DMS 273 (cell line): Measurements from ENCODE around the gene ADRM1.

ENCODE experiments used
- DNase-seq: peaks from one replicate; lab custom pipeline; 2025; ENCODE audit not compliant: unreplicated experiment; lab: John Stamatoyannopoulos, UW

ADRM1 gene

DNA sequence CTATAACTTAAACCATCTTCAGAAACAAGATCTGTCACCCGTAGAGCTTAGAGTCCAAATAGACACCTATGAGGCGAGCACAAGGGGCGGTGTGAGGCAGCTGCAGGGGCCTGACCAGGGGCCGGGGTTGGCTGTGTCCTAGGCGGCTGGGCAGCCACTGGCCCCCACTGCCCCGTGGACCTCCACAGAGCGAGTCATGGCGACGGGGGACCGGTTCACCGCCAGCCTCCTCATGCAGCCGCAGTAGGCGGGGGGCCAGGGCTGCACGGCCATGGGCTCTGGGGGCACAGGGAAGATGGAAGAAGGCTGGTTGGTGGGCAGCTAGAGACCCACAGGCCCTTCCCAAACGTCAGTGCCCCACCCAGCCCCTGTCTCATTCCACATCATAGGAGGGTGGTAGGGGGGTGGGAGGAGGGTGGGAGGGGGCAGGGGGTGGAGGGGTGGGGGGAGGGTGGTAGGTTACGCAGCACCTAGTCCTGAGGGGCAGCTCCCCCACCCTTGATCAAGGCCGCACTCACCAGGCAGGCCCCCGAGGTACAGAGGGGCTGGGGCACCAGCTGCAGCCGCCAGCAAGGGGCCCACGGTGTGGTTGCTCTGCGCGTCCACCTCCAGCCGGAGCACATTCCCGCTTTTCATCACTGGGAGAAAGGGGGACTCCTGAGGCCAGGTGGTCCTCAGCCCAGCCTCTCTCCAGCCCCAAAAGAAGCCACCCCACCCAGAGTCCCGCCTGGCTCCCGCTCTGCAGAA, 6.6 kb downstream of the ADRM1 start:
- no peak for DNase-seq

- no peak for DNase-seq
These were observed 7.4 kb downstream of the ADRM1 start for GRCh38 chr20:62309947-62310756.

GRCh38 chr20:62310757-62311121, 7.9 kb downstream of the ADRM1 start:
- DNase-seq = peak; percentile 73

DNA sequence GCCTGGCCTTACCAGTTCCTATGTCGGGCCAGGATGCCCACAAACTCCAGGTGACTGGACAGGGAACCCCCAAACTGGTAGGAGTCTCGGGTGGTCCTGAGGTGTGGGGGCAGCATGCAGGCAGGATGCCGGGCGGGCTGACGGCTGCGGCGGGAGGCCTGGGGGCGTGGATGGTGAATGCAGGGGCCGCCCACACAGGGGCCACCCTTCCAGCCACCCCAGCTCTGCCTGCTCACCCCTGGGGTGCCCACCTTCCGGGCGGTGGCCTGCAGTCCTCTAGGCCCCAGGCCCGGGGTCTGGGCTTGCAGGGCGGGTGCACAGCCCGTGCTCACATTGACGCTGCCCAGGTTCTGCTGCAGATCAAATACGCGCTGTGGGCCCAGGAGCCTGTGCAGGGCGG, 8.4 kb downstream of the ADRM1 start:
- DNase-seq = no peak

DNA sequence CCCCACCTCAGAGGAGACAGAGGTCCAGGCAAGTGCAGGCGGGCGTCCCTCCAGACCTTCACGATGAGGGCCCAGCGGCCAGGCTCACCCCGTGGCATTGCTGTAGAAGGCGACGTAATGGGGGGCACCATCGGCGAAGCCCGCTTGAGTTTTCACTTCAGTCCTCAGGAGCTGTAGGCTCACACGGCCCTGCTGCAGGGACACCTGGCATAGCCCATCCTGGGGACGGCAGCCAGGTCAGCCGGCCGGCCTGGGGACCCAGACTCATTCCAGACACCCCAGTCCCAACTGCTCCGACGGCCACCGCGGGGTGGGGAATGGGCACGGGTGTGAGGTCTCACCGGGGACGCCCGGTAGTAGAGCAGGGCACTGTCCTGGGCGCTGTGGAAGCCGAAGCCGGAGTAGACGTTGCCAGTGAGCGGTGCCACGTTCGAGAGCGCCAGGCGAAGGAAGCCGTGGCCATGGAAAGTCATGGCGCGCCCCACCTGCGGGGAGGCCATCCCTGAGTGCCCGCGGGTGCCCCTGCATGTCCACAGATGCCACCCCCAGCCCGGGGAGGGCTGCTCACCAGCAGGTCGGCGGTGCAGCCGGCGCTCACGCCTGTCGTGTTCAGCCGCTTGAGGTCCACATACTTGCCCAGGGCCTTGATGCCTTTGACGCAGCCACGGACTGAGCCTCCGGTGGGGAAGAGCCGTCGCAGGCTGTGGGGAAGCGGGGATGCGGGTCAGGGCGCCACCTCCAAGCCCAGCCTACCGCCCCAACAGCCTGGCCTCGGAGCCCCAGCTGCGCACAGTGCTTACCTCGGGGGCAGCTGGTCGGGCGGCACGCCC, 9.2 kb downstream of the ADRM1 start:
- no peak for DNase-seq

- DNase-seq = no peak
These were observed 9.8 kb downstream of the ADRM1 start for GRCh38 chr20:62312662-62312977.

- DNase-seq = no peak
These were observed 10.2 kb downstream of the ADRM1 start for GRCh38 chr20:62313021-62313420.

GRCh38 chr20:62313460-62314338, 10.9 kb downstream of the ADRM1 start:
- DNase-seq = no peak

DNA sequence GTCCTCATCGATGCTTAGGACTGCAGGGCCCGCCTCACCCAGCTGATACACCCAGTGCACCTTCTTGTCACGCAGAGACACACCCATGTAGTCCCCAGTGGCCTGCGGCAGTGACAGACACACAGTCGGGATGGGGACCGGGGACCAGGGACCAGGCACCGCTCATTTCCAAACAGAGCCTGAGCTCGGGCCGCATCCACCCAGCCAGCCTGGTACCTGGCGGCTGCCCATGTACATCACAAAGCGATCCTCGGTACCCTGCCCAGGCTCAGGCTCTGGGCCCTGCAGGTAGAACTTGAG, 11.5 kb downstream of the ADRM1 start:
- no peak for DNase-seq

DNA sequence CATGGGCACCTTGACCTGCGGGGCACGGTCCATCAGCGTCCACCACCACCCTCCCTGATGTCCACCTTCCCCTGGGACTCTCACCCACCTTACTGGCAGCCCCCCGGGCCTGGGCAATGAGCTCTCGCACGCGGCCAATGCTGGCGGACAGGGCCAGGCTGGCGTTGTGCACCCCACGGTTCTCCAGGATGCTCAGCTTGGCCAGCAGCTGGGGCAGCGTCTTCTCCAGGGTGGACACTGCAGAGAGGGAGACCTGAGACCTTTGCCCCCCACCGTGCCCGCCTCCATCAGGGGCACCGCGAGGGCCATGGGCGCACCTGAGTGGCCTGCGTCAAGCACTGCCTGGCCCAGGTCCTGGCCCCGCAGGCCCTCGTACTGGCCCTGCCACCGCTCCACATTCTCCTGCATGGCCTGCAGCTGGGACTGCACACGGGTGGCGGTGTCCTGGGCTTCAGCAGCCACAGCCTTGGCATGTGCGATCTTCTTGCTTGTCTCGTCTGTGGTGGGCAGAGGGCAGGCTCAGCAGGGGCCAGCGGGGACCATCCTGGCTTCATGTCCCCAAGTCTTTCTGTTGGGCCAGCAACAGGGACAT, 12.0 kb downstream of the ADRM1 start:
- DNase-seq = no peak

GRCh38 chr20:62315773-62316172, 13.0 kb downstream of the ADRM1 start:
- DNase-seq = no peak

- DNase-seq = no peak
These were observed 13.8 kb downstream of the ADRM1 start for GRCh38 chr20:62316331-62317166.

DNA sequence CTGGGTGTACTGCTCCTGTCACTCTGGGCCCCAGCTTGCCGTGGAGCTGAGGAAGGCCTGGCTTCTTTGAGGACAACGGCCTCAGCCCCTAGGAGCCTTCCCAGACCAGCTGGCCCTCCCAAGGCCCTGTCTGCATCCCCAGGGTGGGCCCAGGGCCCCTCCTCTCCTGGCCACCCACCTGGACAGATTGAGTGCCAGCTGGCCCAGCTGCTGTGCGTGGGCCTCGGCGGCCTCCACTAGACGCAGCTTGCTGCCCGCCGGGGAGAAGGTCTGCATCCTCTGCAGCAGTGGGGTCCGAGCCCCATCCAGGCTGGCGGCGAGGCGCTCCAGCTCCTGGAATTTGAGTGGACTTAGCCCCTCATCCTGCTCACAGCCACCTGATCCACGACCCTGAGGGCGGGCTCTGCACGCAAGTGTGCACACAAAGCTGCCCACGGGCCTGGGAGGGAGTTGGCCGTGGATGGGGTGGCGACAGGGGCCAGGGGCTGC, 14.4 kb downstream of the ADRM1 start:
- peak; percentile 69 for DNase-seq

GRCh38 chr20:62318400-62319345, 15.9 kb downstream of the ADRM1 start:
- DNase-seq = peak; percentile 51

DNA sequence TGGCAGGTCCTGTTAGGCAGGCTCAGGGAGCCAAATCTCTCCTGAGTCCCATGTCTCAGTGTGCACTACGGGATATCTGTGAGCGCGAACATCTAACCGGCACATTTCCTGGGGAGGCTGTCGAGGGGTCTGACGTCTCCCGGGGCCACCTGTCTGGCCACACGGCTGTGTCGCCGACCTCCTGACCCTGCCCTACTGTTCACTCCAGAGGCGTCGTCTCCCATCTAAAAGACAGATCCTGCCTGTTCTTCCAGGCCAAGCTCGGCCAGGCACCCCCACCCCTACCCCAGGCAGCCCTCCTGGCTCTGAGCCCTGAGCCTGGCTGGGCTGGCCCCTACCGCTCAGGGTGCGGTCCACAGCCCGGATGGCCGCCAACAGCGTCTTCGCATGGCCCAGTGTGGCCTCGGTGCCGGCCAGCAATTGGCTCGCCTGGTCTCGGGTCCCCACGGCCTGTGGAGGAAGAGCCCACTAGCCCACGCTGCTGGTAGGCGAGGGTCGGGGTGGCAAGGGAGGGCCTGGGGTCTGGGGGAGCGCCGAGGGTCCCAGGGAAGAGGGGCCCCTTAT, 16.6 kb downstream of the ADRM1 start:
- DNase-seq = no peak

GRCh38 chr20:62320581-62321354, 18.0 kb downstream of the ADRM1 start:
- no peak for DNase-seq

- peak; percentile 30 for DNase-seq
These were observed 18.7 kb downstream of the ADRM1 start for GRCh38 chr20:62321521-62321948.
